Measurements from ENCODE around the gene ACSM2B.

The ACSM2B gene

DNA sequence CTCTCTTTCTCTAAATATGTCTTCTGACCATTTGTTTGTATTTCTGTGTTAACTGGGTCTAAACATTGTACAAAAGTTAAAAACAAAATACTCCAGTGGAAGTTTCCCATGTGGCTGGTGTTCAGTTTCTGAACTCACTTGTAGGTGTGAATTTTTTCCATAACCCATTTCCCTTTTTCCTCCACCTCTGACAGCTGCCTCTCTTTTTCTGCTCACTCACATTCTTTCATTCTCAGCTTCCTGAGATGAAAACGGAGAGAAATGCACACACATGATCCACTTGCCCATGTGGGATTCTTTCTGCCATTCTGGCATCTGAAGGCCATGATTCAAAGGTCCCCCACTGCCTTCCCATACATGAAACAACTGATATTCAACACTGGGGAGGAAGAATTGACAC is 41.1 kb upstream of the ACSM2B start:
- Histone ChIP-seq H4K20me1 (ENCODE audit: low read depth, low read length) (no peaks in the 10 kb centered on the region), H3F3A (ENCODE audit: insufficient read depth) (no peaks in the 10 kb centered on the region), H2AFZ (ENCODE audit: low read depth, low read length, severe bottlenecking) (no peak overlapping the region), H3K9me3 (ENCODE audit: insufficient read depth, low read length) (no peaks in the 10 kb centered on the region), H3K36me3 (ENCODE audit: low read length) (no peaks in the 10 kb centered on the region), H3K4me2 (ENCODE audit: low read depth, low read length, poor library complexity, severe bottlenecking) (no peak overlapping the region), H3K79me2 (ENCODE audit: insufficient read depth, low read length) (no peaks in the 10 kb centered on the region), H3K9ac (ENCODE audit: low read length) (no peak overlapping the region), H3K4me3 (ENCODE audit: insufficient read depth, low read length, poor library complexity, severe bottlenecking) (no peak overlapping the region), H3K27me3 (ENCODE audit: low read length) (no peaks in the 10 kb centered on the region), H3K9me2 (replicated peaks; ENCODE audit: insufficient read depth, low read length) (no peaks in the 10 kb centered on the region), H3K27ac (ENCODE audit: low read depth, low read length) (no peak overlapping the region)
- no peak for TF ChIP-seq EZH2phosphoT487 (conservative IDR thresholded peaks at IDR 0.05; ENCODE audit: low read length)
- TF ChIP-seq, protein P1, sequence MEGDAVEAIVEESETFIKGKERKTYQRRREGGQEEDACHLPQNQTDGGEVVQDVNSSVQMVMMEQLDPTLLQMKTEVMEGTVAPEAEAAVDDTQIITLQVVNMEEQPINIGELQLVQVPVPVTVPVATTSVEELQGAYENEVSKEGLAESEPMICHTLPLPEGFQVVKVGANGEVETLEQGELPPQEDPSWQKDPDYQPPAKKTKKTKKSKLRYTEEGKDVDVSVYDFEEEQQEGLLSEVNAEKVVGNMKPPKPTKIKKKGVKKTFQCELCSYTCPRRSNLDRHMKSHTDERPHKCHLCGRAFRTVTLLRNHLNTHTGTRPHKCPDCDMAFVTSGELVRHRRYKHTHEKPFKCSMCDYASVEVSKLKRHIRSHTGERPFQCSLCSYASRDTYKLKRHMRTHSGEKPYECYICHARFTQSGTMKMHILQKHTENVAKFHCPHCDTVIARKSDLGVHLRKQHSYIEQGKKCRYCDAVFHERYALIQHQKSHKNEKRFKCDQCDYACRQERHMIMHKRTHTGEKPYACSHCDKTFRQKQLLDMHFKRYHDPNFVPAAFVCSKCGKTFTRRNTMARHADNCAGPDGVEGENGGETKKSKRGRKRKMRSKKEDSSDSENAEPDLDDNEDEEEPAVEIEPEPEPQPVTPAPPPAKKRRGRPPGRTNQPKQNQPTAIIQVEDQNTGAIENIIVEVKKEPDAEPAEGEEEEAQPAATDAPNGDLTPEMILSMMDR (IDR thresholded peaks at IDR 0.05; ENCODE audit: insufficient read depth, low read length, poor library complexity, severe bottlenecking), result no peak

DNA sequence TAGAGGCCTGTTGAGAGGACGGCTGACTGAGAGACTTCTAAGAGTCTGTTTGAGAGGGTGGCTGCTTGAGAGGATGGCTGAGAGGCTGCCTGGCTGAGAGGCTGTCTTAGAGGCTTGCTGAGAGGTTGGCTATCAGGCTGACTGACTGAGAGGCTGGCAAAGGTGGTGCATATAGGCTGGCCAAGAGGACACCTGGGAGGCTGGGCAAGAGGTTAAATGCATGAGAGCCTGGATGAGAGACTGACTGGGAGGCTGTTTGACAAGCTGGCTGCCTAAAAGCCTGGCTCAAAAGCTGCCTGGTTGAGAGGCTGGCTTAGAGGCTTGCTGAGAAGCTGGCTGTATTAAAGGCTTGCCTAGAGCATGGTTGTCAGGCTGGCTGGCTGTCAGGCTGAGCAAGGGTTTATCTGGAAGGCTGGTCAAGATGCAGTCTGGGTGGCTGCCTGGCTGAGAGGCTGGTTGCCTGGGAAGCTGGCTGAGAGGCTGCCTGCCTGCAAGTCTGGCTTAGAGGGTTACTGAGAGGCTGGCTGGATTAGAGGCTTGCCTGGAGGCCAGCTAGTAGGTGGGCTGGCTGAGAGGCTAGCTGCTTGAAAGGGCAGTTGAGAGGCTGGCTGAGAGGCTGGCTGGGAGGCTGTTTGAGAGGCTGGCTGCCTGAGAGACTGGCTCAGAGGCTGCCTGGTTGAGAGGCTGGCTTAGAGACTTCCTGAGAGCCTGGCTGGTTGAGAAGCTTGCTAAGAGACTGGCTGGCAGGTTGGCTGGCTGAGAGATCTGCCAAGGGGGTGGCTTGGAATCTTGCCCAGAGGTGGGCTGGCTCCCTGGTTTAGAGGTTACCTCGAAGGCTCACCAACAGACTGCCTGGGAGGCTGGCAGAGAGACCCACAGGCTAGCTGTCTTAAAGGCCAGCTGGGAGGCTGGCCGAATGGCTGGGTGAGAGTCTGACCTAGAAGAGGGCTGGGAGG is 38.3 kb upstream of the ACSM2B start:
- Histone ChIP-seq H3K27ac (ENCODE audit: low read depth, low read length) (no peak overlapping the region), H3K4me3 (ENCODE audit: insufficient read depth, low read length, poor library complexity, severe bottlenecking) (no peak overlapping the region), H2AFZ (ENCODE audit: low read depth, low read length, severe bottlenecking) (no peak overlapping the region), H3K9me3 (ENCODE audit: insufficient read depth, low read length) (no peaks in the 10 kb centered on the region), H3K36me3 (ENCODE audit: low read length) (no peaks in the 10 kb centered on the region), H3K9ac (ENCODE audit: low read length) (no peak overlapping the region), H4K20me1 (ENCODE audit: low read depth, low read length) (no peaks in the 10 kb centered on the region), H3K4me2 (ENCODE audit: low read depth, low read length, poor library complexity, severe bottlenecking) (no peak overlapping the region), H3K27me3 (ENCODE audit: low read length) (no peaks in the 10 kb centered on the region), H3F3A (ENCODE audit: insufficient read depth) (no peaks in the 10 kb centered on the region), H3K9me2 (replicated peaks; ENCODE audit: insufficient read depth, low read length) (no peaks in the 10 kb centered on the region), H3K79me2 (ENCODE audit: insufficient read depth, low read length) (no peaks in the 10 kb centered on the region)
- TF ChIP-seq, protein P1 (IDR thresholded peaks at IDR 0.05; ENCODE audit: insufficient read depth, low read length, poor library complexity, severe bottlenecking), result no peak
- no peak for TF ChIP-seq EZH2phosphoT487 (conservative IDR thresholded peaks at IDR 0.05; ENCODE audit: low read length)

DNA sequence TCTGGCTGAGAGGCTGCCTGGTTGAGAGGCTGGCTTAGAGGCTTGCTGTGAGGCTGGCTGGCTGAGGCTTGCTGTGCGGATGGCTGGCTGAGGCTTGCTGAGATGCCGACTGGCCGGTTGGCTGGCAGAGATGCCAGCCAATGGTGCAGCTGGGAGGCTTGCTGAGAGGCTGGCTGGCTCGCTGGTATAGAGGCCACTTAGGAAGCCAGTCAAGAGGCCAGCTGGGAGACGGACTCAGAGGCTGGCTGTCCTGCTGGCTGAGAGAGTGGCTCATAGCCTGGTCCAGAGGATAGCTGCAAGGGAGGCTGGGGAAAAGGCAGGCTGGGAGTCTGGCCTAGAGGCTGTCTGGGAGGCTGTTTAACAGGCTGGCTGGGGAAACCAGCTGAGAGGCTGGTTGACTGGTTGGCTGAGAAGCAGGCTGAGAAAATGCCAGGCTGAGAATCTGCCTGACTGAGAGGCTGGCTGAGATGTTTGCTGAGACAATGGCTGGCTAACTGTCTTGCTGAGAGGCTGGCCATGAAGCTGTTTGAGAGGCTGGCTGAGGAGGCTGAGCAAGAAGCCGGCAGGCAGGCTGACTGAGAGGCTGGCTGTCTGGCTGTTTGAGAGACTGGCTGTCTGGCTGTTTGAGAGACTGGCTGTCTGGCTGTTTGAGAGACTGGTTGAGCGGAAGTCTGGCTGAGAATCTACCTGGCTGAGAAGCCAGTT is 37.5 kb upstream of the ACSM2B start:
- H3K27ac ChIP-seq (ENCODE audit: low read depth, low read length), result no peak overlapping the region
- H3K9ac ChIP-seq (ENCODE audit: low read length), result no peak overlapping the region
- H3F3A ChIP-seq (ENCODE audit: insufficient read depth), result no peaks in the 10 kb centered on the region
- H3K79me2 ChIP-seq (ENCODE audit: insufficient read depth, low read length), result no peaks in the 10 kb centered on the region
- no peaks in the 10 kb centered on the region for H3K9me2 ChIP-seq (replicated peaks; ENCODE audit: insufficient read depth, low read length)
- H3K27me3 ChIP-seq (ENCODE audit: low read length), result no peaks in the 10 kb centered on the region
- H3K9me3 ChIP-seq (ENCODE audit: insufficient read depth, low read length), result no peaks in the 10 kb centered on the region
- no peak for TF ChIP-seq EZH2phosphoT487 (conservative IDR thresholded peaks at IDR 0.05; ENCODE audit: low read length)
- TF ChIP-seq, protein P1 (IDR thresholded peaks at IDR 0.05; ENCODE audit: insufficient read depth, low read length, poor library complexity, severe bottlenecking), result no peak
- H4K20me1 ChIP-seq (ENCODE audit: low read depth, low read length), result no peaks in the 10 kb centered on the region
- H2AFZ ChIP-seq (ENCODE audit: low read depth, low read length, severe bottlenecking), result no peak overlapping the region
- H3K36me3 ChIP-seq (ENCODE audit: low read length), result no peaks in the 10 kb centered on the region
- no peak overlapping the region for H3K4me3 ChIP-seq (ENCODE audit: insufficient read depth, low read length, poor library complexity, severe bottlenecking)
- no peak overlapping the region for H3K4me2 ChIP-seq (ENCODE audit: low read depth, low read length, poor library complexity, severe bottlenecking)

All from SU-DHL-6 (cell line).